H1 (cell line): ENCODE results near the gene GABARAPL1. TPM values are rescaled to one million over a fixed set of nuclear protein-coding genes. Genes with fewer than 3 reads are reported as not detected.

ENCODE experiments used
- CTCF ChIA-PET: fragments of 300-600 bp; sonication (Branson Sonifier 250); formaldehyde crosslinking; loops from one replicate; lab custom pipeline; 2021; ENCODE audit not compliant: partially characterized antibody; lab: Charles Lee
- POLR2A ChIA-PET: fragments of 300-600 bp; sonication (Branson Sonifier 250); formaldehyde crosslinking; loops from one replicate; lab custom pipeline; 2021; ENCODE audit warnings: inconsistent platforms; ENCODE audit not compliant: partially characterized antibody; lab: Charles Lee
- DNase-seq, 2 experiments: peaks; one replicate each; pipeline versions ENCODE4 v3.0.0 to v3.0.0-alpha.2; 2010 to 2022; ENCODE audit warnings: low spot score in 2 of 2, low read depth in 1 of 2, mixed read lengths in 1 of 2
- FAIRE-seq: peaks from 2 replicates; lab custom pipeline; 2011; peaks lifted over from hg19 to GRCh38; lab: Jason Lieb, UNC
- H2AFZ ChIP-seq: 2 replicates; pipeline ENCODE4 v1.8.1; 2012; ENCODE audit warnings: low read length, inconsistent platforms
- H2AK5ac ChIP-seq: 2 replicates; pipeline ENCODE4 v1.6.1; 2013; ENCODE audit warnings: low read depth, low read length
- H2BK120ac ChIP-seq: replicated peaks from 2 replicates; pipeline ENCODE3; 2013; ENCODE audit warnings: low read depth, low read length, inconsistent platforms
- H2BK12ac ChIP-seq: 2 replicates; pipeline ENCODE4 v1.6.1; 2013; ENCODE audit warnings: low read depth, low read length
- H2BK15ac ChIP-seq: 2 replicates; pipeline ENCODE4 v1.6.1; 2013; ENCODE audit warnings: low read length
- H2BK20ac ChIP-seq: 2 replicates; pipeline ENCODE4 v1.6.1; 2013; ENCODE audit warnings: low read length
- H2BK5ac ChIP-seq: 2 replicates; pipeline ENCODE4 v1.6.1; 2013; ENCODE audit warnings: low read depth, low read length
- H3K14ac ChIP-seq: 2 replicates; pipeline ENCODE4 v1.6.1; 2013; ENCODE audit warnings: inconsistent platforms; ENCODE audit not compliant: insufficient read length
- H3K18ac ChIP-seq: 2 replicates; pipeline ENCODE4 v1.6.1; 2013; ENCODE audit warnings: low read length; ENCODE audit errors: extremely low read depth
- H3K23ac ChIP-seq: 2 replicates; pipeline ENCODE4 v1.6.1; 2013; ENCODE audit warnings: inconsistent platforms; ENCODE audit not compliant: insufficient read length
- H3K23me2 ChIP-seq: 2 replicates; pipeline ENCODE4 v1.6.1; 2013; ENCODE audit warnings: low read depth, low read length
- H3K27ac ChIP-seq: 2 replicates; pipeline ENCODE4 v1.6.1; 2011; ENCODE audit warnings: low read depth, low read length, inconsistent platforms
- H3K27me3 ChIP-seq, 4 experiments: replicated peaks in 1 of 4; 1 replicate in 1 of 4; 2 replicates in 3 of 4; pipeline versions ENCODE4 v1.6.1 to v1.8.1; 2011 to 2013; ENCODE audit warnings: low read length in 3 of 4, mild to moderate bottlenecking in 3 of 4, inconsistent platforms in 2 of 4, mixed read lengths in 2 of 4, moderate library complexity in 1 of 4; ENCODE audit not compliant: control insufficient read depth in 3 of 4, insufficient read depth in 3 of 4; ENCODE audit errors: extremely low read depth in 1 of 4
- H3K36me3 ChIP-seq, 4 experiments: 2 replicates each; pipeline versions ENCODE4 v1.6.1 to v1.8.1; 2011 to 2013; ENCODE audit warnings: mild to moderate bottlenecking in 4 of 4, low read length in 3 of 4, moderate library complexity in 2 of 4, control low read depth in 1 of 4, inconsistent platforms in 1 of 4; ENCODE audit not compliant: insufficient read depth in 4 of 4, control insufficient read depth in 2 of 4
- H3K4ac ChIP-seq: replicated peaks from 2 replicates; pipeline ENCODE3; 2013; ENCODE audit warnings: low read length, low read depth, mixed read lengths, inconsistent platforms; ENCODE audit not compliant: insufficient read length
- H3K4me1 ChIP-seq, 4 experiments: replicated peaks in 1 of 4; 1 replicate in 1 of 4; 2 replicates in 3 of 4; pipeline versions ENCODE4 v1.6.1 to v1.8.1; 2011 to 2013; ENCODE audit warnings: low read length in 3 of 4, inconsistent platforms in 2 of 4, mixed read lengths in 1 of 4; ENCODE audit not compliant: insufficient read depth in 4 of 4, control insufficient read depth in 3 of 4
- H3K4me2 ChIP-seq, 2 experiments: 2 replicates each; pipeline versions ENCODE4 v1.6.1 to v1.8.1; 2011 to 2013; ENCODE audit warnings: low read depth in 2 of 2, low read length in 2 of 2, control low read depth in 1 of 2, inconsistent platforms in 1 of 2, mild to moderate bottlenecking in 1 of 2; ENCODE audit not compliant: insufficient read depth in 1 of 2
- H3K4me3 ChIP-seq, 4 experiments: fragments of 200-600, 300-600 bp in 1 of 4; sonication (generic), shearing (Covaris generic), sonication (Bioruptor Twin) in 1 of 4; 2 replicates each; pipeline versions ENCODE4 v1.5.1 to v1.8.1; 2011 to 2016; ENCODE audit warnings: low read length in 4 of 4, low read depth in 3 of 4, control low read depth in 2 of 4, inconsistent platforms in 2 of 4, mild to moderate bottlenecking in 2 of 4, mixed read lengths in 1 of 4, moderate library complexity in 1 of 4; ENCODE audit not compliant: insufficient read depth in 2 of 4; ENCODE audit errors: extremely low read depth in 1 of 4
- H3K56ac ChIP-seq: replicated peaks from 2 replicates; pipeline ENCODE3; 2013; ENCODE audit warnings: low read depth, mild to moderate bottlenecking, mixed read lengths, low read length, inconsistent platforms; ENCODE audit not compliant: insufficient read length
- H3K79me1 ChIP-seq: 2 replicates; pipeline ENCODE4 v1.6.1; 2013; ENCODE audit warnings: low read depth, low read length, control low read depth
- H3K79me2 ChIP-seq, 2 experiments: 2 replicates each; pipeline versions ENCODE4 v1.6.1 to v1.8.1; 2012 to 2013; ENCODE audit warnings: low read length in 2 of 2, mild to moderate bottlenecking in 2 of 2, inconsistent platforms in 1 of 2; ENCODE audit not compliant: insufficient read depth in 2 of 2, control insufficient read depth in 1 of 2
- H3K9ac ChIP-seq, 4 experiments: replicated peaks in 1 of 4; 1 replicate in 1 of 4; 2 replicates in 3 of 4; pipeline versions ENCODE4 v1.6.1 to v1.8.1; 2011 to 2013; ENCODE audit warnings: low read depth in 3 of 4, low read length in 3 of 4, control low read depth in 2 of 4, mild to moderate bottlenecking in 2 of 4, moderate library complexity in 2 of 4, inconsistent platforms in 1 of 4; ENCODE audit errors: extremely low read depth in 1 of 4
- H3K9me3 ChIP-seq, 2 experiments: 2 replicates each; pipeline versions ENCODE4 v1.6.1 to v1.8.1; 2012 to 2013; ENCODE audit warnings: mild to moderate bottlenecking in 2 of 2, moderate library complexity in 2 of 2, control low read depth in 1 of 2, inconsistent platforms in 1 of 2, low read depth in 1 of 2, low read length in 1 of 2, mixed read lengths in 1 of 2; ENCODE audit not compliant: insufficient read depth in 2 of 2
- H4K20me1 ChIP-seq, 2 experiments: replicated peaks in 1 of 2; 2 replicates each; pipeline versions ENCODE3 to v1.8.1; 2011 to 2013; ENCODE audit warnings: inconsistent platforms in 2 of 2, low read length in 2 of 2, mild to moderate bottlenecking in 1 of 2; ENCODE audit not compliant: insufficient read depth in 2 of 2, control insufficient read depth in 1 of 2
- H4K5ac ChIP-seq: 2 replicates; pipeline ENCODE4 v1.6.1; 2013; ENCODE audit warnings: low read length, low read depth, mixed read lengths, inconsistent platforms; ENCODE audit not compliant: insufficient read length
- H4K8ac ChIP-seq: 2 replicates; pipeline ENCODE4 v1.8.0; 2013; ENCODE audit warnings: mild to moderate bottlenecking, moderate library complexity, low read length, inconsistent platforms; ENCODE audit not compliant: insufficient read depth; ENCODE audit errors: extremely low read depth
- H4K91ac ChIP-seq: replicated peaks from 2 replicates; pipeline ENCODE3; 2013; ENCODE audit warnings: low read length, mixed read lengths, inconsistent platforms; ENCODE audit not compliant: insufficient read length
- ASH2L ChIP-seq: fragments of 200-600, 300-600 bp; sonication (generic); IDR thresholded peaks from one replicate; pipeline ENCODE4 v1.7.1; 2017; ENCODE audit warnings: low read length
- BACH1 ChIP-seq: IDR thresholded peaks from 2 replicates; pipeline ENCODE4 v1.6.1; 2012; ENCODE audit warnings: low read length, improper control_type of control experiment
- EP300 ChIP-seq, 2 experiments: IDR thresholded peaks; 1 replicate in 1 of 2; 2 replicates in 1 of 2; pipeline ENCODE4 v1.6.1; 2011 to 2012; ENCODE audit warnings: low read depth in 2 of 2, low read length in 2 of 2, mild to moderate bottlenecking in 2 of 2, borderline replicate concordance in 1 of 2, inconsistent platforms in 1 of 2, moderate library complexity in 1 of 2
- HDAC2 ChIP-seq, 2 experiments: fragments of 300-600 bp in 1 of 2; sonication (generic) in 1 of 2; IDR thresholded peaks; 2 replicates each; pipeline ENCODE4 v1.6.1; 2011 to 2012; ENCODE audit warnings: low read depth in 2 of 2, low read length in 2 of 2, mild to moderate bottlenecking in 2 of 2, moderate library complexity in 2 of 2, borderline replicate concordance in 1 of 2, inconsistent platforms in 1 of 2
- JUN ChIP-seq: IDR thresholded peaks from 2 replicates; pipeline ENCODE4 v1.6.1; 2011; ENCODE audit warnings: low read depth, mild to moderate bottlenecking, improper control_type of control experiment, low read length
- POLR2A ChIP-seq, 2 experiments: IDR thresholded peaks; 1 replicate in 1 of 2; 2 replicates in 1 of 2; pipeline ENCODE4 v1.6.1; 2011; ENCODE audit warnings: low read depth in 2 of 2, low read length in 2 of 2, mild to moderate bottlenecking in 2 of 2; ENCODE audit errors: control extremely low read depth in 1 of 2
- RNF2 ChIP-seq: fragments of 200-900, 300-1000 bp; sonication (generic); IDR thresholded peaks from 2 replicates; pipeline ENCODE4 v1.7.1; 2016; ENCODE audit warnings: borderline replicate concordance, low read depth, mild to moderate bottlenecking, antibody characterized with exemption, low read length; ENCODE audit not compliant: poor library complexity, severe bottlenecking; ENCODE audit errors: missing control alignments
- SIN3A ChIP-seq, 2 experiments: IDR thresholded peaks in 1 of 2; conservative IDR thresholded peaks in 1 of 2; 2 replicates each; pipeline ENCODE4 v1.6.1; 2011 to 2012; ENCODE audit warnings: low read length in 2 of 2, improper control_type of control experiment in 1 of 2, low read depth in 1 of 2, mild to moderate bottlenecking in 1 of 2
- TAF1 ChIP-seq: IDR thresholded peaks from 2 replicates; pipeline ENCODE4 v1.6.1; 2011; ENCODE audit warnings: mild to moderate bottlenecking, low read depth, low read length
- TAF7 ChIP-seq: optimal IDR thresholded peaks from 2 replicates; pipeline ENCODE3; 2011; ENCODE audit warnings: low read depth, mild to moderate bottlenecking, inconsistent platforms, low read length, moderate library complexity, borderline replicate concordance
- ZNF274 ChIP-seq: IDR thresholded peaks from 2 replicates; pipeline ENCODE4 v1.7.0; 2012; ENCODE audit warnings: low read length, borderline replicate concordance; ENCODE audit errors: extremely low read depth
- WGBS, 2 experiments: shearing (Covaris generic) in 1 of 2; methylation state at CpG; one replicate each; pipeline versions ENCODE4 v1.1.6 to v1.1.7; 2013 to 2015; ENCODE audit warnings: low lambda C conversion rate in 2 of 2, mixed read lengths in 2 of 2, inconsistent platforms in 1 of 2, low coverage in 1 of 2, missing lambda C conversion rate in 1 of 2; ENCODE audit not compliant: insufficient replicate concordance in 2 of 2, insufficient coverage in 1 of 2, insufficient read length in 1 of 2; ENCODE audit errors: extremely low coverage in 1 of 2, missing lambda C conversion rate in 1 of 2; 5-methylcytosine and 5-hydroxymethylcytosine counted together
- polyA plus RNA-seq, 7 experiments: library from polyadenylated mRNA; depleted of rRNA in 3 of 7; stranded (reverse) in 5 of 7; unstranded in 2 of 7; fragments of >200 nt in 5 of 7; fragments of 200-250 nt in 2 of 7; gene quantifications; 1 replicate in 5 of 7; 2 replicates in 1 of 7; 4 replicates in 1 of 7; pipeline versions ENCODE4 v1.2.1 to v1.2.3, GENCODE V29; 2011 to 2013; ENCODE audit warnings: missing spikeins in 2 of 7, mixed read lengths in 2 of 7
- total RNA-seq: library from RNA; stranded (reverse); fragmentation: NEBNext Ultra II Directional; extraction: Animal tissue kit (Norgen Biotek cat#: 25700); gene quantifications from 2 replicates; pipeline ENCODE4 v1.2.1, GENCODE V29; 2021

Gene GABARAPL1
- total and polyA plus RNA-seq, 2 of the 8 experiments (the other 6 are each of a cell fraction or from before 2014, with no cell fraction given): 56.1 to 87.9 TPM

GRCh38 chr12:10241727-10242126 lies 29.1 kb downstream of the GABARAPL1 start:
- H2BK12ac ChIP-seq: no peak overlapping the region
- FAIRE-seq: no peak
- DNase-seq: no peak
- no peak overlapping the region for H3K18ac ChIP-seq
- H3K79me2 ChIP-seq: no peaks in the 10 kb centered on the region
- POLR2A ChIA-PET: no interaction called here
- no peak overlapping the region for H2BK5ac ChIP-seq
- no peak overlapping the region for H3K27ac ChIP-seq
- no peak overlapping the region for H3K4ac ChIP-seq
- no peak overlapping the region for H3K56ac ChIP-seq
- H3K9me3 ChIP-seq: no peaks in the 10 kb centered on the region
- H3K14ac ChIP-seq: no peak overlapping the region
- H4K5ac ChIP-seq: no peak overlapping the region
- H3K4me1 ChIP-seq: 0 out of 7 replicates have a peak, but pooled peaks cover 0 to 2% (median 0%) of the 10 kb centered on the region in 4 experiments
- no peak overlapping the region for H2BK20ac ChIP-seq
- H4K20me1 ChIP-seq: no peaks in the 10 kb centered on the region
- WGBS, 2 experiments: 73% methylated on average over 2 of the region's 2 CpGs; no CpG with 5 or more reads in 1 of the 2 experiments
- no peak overlapping the region for H4K91ac ChIP-seq
- no peak overlapping the region for H2AFZ ChIP-seq
- no peaks in the 10 kb centered on the region for H3K79me1 ChIP-seq
- H3K4me3 ChIP-seq: no peak overlapping the region
- H3K9ac ChIP-seq: no peak overlapping the region
- H2BK15ac ChIP-seq: no peak overlapping the region
- TF ChIP-seq EP300 (IDR thresholded peaks at IDR 0.05; ENCODE audit: borderline replicate concordance in 1 of 2, low read depth in 2 of 2, low read length in 2 of 2) (no peak), JUN (no peak), ZNF274 (no peak), TAF1 (no peak), HDAC2 (IDR thresholded peaks at IDR 0.05; ENCODE audit: borderline replicate concordance in 1 of 2, low read depth in 2 of 2, low read length in 2 of 2) (no peak), BACH1 (no peak), POLR2A (IDR thresholded peaks at IDR 0.05; ENCODE audit: control extremely low read depth in 1 of 2, low read depth in 2 of 2, low read length in 2 of 2) (no peak), ASH2L (no peak), SIN3A (conservative IDR thresholded peaks at IDR 0.05 in 1 of 2, IDR thresholded peaks at IDR 0.05 in 1 of 2; ENCODE audit: low read depth in 1 of 2, low read length in 2 of 2) (no peak), RNF2 (no peak), TAF7 (no peak)
- no peaks in the 10 kb centered on the region for H3K36me3 ChIP-seq
- no peak overlapping the region for H3K4me2 ChIP-seq
- no peak overlapping the region for H2AK5ac ChIP-seq
- H3K27me3 ChIP-seq: no peaks in the 10 kb centered on the region
- H4K8ac ChIP-seq: no peak overlapping the region
- CTCF ChIA-PET: interaction anchor here (0.8 to 1.0 kb wide), 2 partner anchors 342 to 448 kb away, joined by 3 read pairs; no protein-coding TSS in a partner anchor
- H2BK120ac ChIP-seq: no peak overlapping the region
- H3K23me2 ChIP-seq: no peaks in the 10 kb centered on the region
- H3K23ac ChIP-seq: no peak overlapping the region
